K562 (cell line): ENCODE measurements around the gene AMN1. TPM values are rescaled to one million over a fixed set of nuclear protein-coding genes. Genes with fewer than 3 reads are reported as not detected.

Experiments used
- ASH1L ChIP-seq: fragments of 450-650 bp; IDR thresholded peaks from 2 replicates; pipeline ENCODE4 v1.6.1; 2018; ENCODE audit warnings: borderline replicate concordance, mild to moderate bottlenecking, low read depth; ENCODE audit not compliant: partially characterized antibody
- EHMT2 ChIP-seq: fragments of 450-650 bp; IDR thresholded peaks from 2 replicates; pipeline ENCODE4 v1.6.1; 2018; ENCODE audit warnings: antibody characterized with exemption
- HIVEP1 ChIP-seq: fragments of 250-450 bp; sonication (Bioruptor Pico); IDR thresholded peaks from 2 replicates; pipeline ENCODE4 v1.4.0; 2020; ENCODE audit warnings: mild to moderate bottlenecking
- HMG20B ChIP-seq: fragments of 250-450 bp; sonication (Bioruptor Pico); IDR thresholded peaks from 2 replicates; pipeline ENCODE4 v1.5.0; 2021; ENCODE audit warnings: mild to moderate bottlenecking
- HNRNPL ChIP-seq: fragments of 200-400 bp; formaldehyde crosslinking; IDR thresholded peaks from 2 replicates; pipeline ENCODE4 v1.6.1; 2017; ENCODE audit warnings: low read depth, mild to moderate bottlenecking, low read length
- KLF10 ChIP-seq: fragments of 250-450 bp; sonication (Bioruptor Pico); IDR thresholded peaks from 2 replicates; pipeline ENCODE4 v1.6.1; 2021; ENCODE audit warnings: matching md5 sums
- NR2C2 ChIP-seq, 2 experiments: fragments of 200-800 bp in 1 of 2; sonication (Bioruptor generic) in 1 of 2; sonication (generic) in 1 of 2; formaldehyde crosslinking in 1 of 2; IDR thresholded peaks; 2 replicates each; pipeline versions ENCODE4 v1.6.1 to v1.8.0; 2016 to 2022; ENCODE audit warnings: mild to moderate bottlenecking in 1 of 2, missing compliant biosample characterization in 1 of 2, missing genetic modification characterization in 1 of 2, missing genetic modification reagents in 1 of 2
- PHB ChIP-seq: fragments of 250-450 bp; sonication (Bioruptor Pico); IDR thresholded peaks from 2 replicates; pipeline ENCODE4 v1.5.0; 2021
- POU5F1 ChIP-seq: fragments of 150-350 bp; IDR thresholded peaks from 2 replicates; pipeline ENCODE4 v1.6.1; 2014; ENCODE audit warnings: borderline replicate concordance, low read length, low read depth, mild to moderate bottlenecking; ENCODE audit not compliant: partially characterized antibody
- RBM17 ChIP-seq: fragments of 200-400 bp; formaldehyde crosslinking; IDR thresholded peaks from 2 replicates; pipeline ENCODE4 v1.6.1; 2017; ENCODE audit warnings: low read depth, mild to moderate bottlenecking, low read length, borderline replicate concordance
- TCF7 ChIP-seq: sonication (generic); IDR thresholded peaks from 2 replicates; pipeline ENCODE4 v1.6.1; 2016; ENCODE audit warnings: antibody characterized with exemption, borderline replicate concordance
- YBX1 ChIP-seq: fragments of 450-650 bp; IDR thresholded peaks from 2 replicates; pipeline ENCODE4 v1.7.1; 2016; ENCODE audit warnings: mild to moderate bottlenecking
- ZKSCAN8 ChIP-seq: fragments of 200-800 bp; sonication (Bioruptor generic); IDR thresholded peaks from 2 replicates; pipeline ENCODE4 v1.6.1; 2016; ENCODE audit warnings: missing genetic modification characterization, missing compliant biosample characterization
- ZNF644 ChIP-seq: fragments of 200-800 bp; sonication (Bioruptor generic); IDR thresholded peaks from 2 replicates; pipeline ENCODE4 v1.6.1; 2016; ENCODE audit warnings: low read depth, missing genetic modification characterization, missing compliant biosample characterization
- ZNF76 ChIP-seq: fragments of 250-450 bp; sonication (Bioruptor Pico); IDR thresholded peaks from 2 replicates; pipeline ENCODE4 v1.4.0; 2020; ENCODE audit warnings: mild to moderate bottlenecking, moderate library complexity, borderline replicate concordance
- polyA plus RNA-seq, 8 experiments: library from polyadenylated mRNA; depleted of rRNA in 4 of 8; stranded (reverse) in 5 of 8; unstranded in 3 of 8; fragments of >200 nt; fragmentation: Nextera tagmentation in 2 of 8; fragmentation: Illumina TruSeq in 1 of 8; extraction: Ambion mirVana in 2 of 8; extraction: Trizol in 1 of 8; gene quantifications; 2 replicates each; pipeline versions ENCODE4 v1.2.1 to v1.2.3, GENCODE V29; 2011 to 2014; ENCODE audit warnings: inconsistent platforms in 1 of 8, missing spikeins in 1 of 8
- total RNA-seq, 7 experiments: library from RNA; depleted of rRNA in 6 of 7; stranded (reverse); fragments of >200 nt in 6 of 7; fragmentation: Illumina TruSeq in 2 of 7; extraction: Trizol in 2 of 7; gene quantifications; 2 replicates each; pipeline versions ENCODE4 v1.2.1 to v1.2.3, GENCODE V29; 2011 to 2021; ENCODE audit warnings: low replicate concordance in 1 of 7
- TF ChIP-seq, protein P1 (sequence below): sonication (generic); formaldehyde crosslinking; IDR thresholded peaks from 2 replicates; pipeline ENCODE4 v1.8.0; 2023; ENCODE audit warnings: mild to moderate bottlenecking, missing genetic modification reagents
- TF ChIP-seq, protein P2 (sequence below): fragments of 150-350 bp; conservative IDR thresholded peaks from 2 replicates; pipeline ENCODE4 v1.6.1; 2014; ENCODE audit warnings: low read length
- TF ChIP-seq, protein P3 (sequence below): fragments of 250-450 bp; sonication (Bioruptor Pico); IDR thresholded peaks from 2 replicates; pipeline ENCODE4 v1.4.0; 2020; ENCODE audit warnings: mild to moderate bottlenecking, moderate library complexity
- TF ChIP-seq, protein P4 (sequence below), 2 experiments: fragments of 150-350 bp in 1 of 2; IDR thresholded peaks; 2 replicates each; pipeline ENCODE4 v1.6.1; 2012 to 2016; ENCODE audit warnings: low read depth in 2 of 2, low read length in 2 of 2, mild to moderate bottlenecking in 1 of 2, moderate library complexity in 1 of 2

The AMN1 gene
- total and polyA plus RNA-seq, 9 of the 15 experiments (the other 6 are each of a cell fraction or from before 2014, with no cell fraction given): 5.2 to 27.6 (median 13.0) TPM

DNA sequence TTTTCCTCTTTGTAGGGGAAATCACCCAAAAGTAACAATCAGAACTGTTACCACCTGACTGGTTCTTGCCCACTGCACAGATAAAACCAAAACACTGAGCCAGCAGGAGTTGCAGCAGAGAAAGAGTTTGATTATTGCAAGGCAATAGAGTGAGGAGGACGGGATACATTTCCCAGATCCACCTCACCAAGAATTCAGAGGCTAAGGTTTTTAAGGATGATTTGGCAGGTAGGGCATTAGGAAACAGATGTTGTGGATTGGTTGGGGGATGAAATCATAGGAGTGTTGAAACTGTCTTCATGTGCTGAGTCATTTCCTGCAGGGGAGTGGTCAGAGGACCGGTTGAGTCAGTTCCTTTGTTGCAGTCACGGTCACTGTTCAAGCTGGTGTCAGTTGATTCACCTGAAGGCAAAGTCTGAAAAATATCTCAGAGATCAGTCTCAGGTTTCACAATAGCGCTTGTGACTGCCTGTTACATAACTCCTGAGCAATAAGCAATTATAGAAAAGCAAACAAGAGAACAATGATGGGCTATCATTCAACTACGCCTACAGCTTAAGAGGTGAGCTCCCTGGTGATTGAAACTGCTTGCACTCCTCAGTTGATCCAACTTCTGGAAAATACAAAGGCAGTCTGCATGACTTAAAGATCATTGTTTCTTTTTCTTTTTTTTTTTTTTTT is 20.3 kb upstream of the AMN1 start (continued):
- TF ChIP-seq, protein P1, sequence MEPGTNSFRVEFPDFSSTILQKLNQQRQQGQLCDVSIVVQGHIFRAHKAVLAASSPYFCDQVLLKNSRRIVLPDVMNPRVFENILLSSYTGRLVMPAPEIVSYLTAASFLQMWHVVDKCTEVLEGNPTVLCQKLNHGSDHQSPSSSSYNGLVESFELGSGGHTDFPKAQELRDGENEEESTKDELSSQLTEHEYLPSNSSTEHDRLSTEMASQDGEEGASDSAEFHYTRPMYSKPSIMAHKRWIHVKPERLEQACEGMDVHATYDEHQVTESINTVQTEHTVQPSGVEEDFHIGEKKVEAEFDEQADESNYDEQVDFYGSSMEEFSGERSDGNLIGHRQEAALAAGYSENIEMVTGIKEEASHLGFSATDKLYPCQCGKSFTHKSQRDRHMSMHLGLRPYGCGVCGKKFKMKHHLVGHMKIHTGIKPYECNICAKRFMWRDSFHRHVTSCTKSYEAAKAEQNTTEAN (CRISPR knock-in tag): no peak
- TF ChIP-seq ASH1L (no peak), EHMT2 (peak; percentile 75; the same call in 1 of the 2 replicates), HIVEP1 (CRISPR knock-in tag) (no peak), PHB (CRISPR knock-in tag) (no peak), YBX1 (no peak), TCF7 (no peak), RBM17 (no peak), ZNF76 (CRISPR knock-in tag) (no peak), POU5F1 (no peak), ZKSCAN8 (no peak), HMG20B (CRISPR knock-in tag) (no peak), KLF10 (CRISPR knock-in tag) (no peak), NR2C2 (CRISPR knock-in tag; IDR thresholded peaks at IDR 0.05) (no peak), NR2C2 (tag; IDR thresholded peaks at IDR 0.05) (peak; percentile 19; the same call in 1 of the 2 replicates), HNRNPL (no peak), ZNF644 (tag) (no peak)
- TF ChIP-seq, protein P2, sequence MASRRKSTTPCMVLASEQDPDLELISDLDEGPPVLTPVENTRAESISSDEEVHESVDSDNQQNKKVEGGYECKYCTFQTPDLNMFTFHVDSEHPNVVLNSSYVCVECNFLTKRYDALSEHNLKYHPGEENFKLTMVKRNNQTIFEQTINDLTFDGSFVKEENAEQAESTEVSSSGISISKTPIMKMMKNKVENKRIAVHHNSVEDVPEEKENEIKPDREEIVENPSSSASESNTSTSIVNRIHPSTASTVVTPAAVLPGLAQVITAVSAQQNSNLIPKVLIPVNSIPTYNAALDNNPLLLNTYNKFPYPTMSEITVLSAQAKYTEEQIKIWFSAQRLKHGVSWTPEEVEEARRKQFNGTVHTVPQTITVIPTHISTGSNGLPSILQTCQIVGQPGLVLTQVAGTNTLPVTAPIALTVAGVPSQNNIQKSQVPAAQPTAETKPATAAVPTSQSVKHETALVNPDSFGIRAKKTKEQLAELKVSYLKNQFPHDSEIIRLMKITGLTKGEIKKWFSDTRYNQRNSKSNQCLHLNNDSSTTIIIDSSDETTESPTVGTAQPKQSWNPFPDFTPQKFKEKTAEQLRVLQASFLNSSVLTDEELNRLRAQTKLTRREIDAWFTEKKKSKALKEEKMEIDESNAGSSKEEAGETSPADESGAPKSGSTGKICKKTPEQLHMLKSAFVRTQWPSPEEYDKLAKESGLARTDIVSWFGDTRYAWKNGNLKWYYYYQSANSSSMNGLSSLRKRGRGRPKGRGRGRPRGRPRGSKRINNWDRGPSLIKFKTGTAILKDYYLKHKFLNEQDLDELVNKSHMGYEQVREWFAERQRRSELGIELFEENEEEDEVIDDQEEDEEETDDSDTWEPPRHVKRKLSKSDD: no peak
- TF ChIP-seq, protein P3, sequence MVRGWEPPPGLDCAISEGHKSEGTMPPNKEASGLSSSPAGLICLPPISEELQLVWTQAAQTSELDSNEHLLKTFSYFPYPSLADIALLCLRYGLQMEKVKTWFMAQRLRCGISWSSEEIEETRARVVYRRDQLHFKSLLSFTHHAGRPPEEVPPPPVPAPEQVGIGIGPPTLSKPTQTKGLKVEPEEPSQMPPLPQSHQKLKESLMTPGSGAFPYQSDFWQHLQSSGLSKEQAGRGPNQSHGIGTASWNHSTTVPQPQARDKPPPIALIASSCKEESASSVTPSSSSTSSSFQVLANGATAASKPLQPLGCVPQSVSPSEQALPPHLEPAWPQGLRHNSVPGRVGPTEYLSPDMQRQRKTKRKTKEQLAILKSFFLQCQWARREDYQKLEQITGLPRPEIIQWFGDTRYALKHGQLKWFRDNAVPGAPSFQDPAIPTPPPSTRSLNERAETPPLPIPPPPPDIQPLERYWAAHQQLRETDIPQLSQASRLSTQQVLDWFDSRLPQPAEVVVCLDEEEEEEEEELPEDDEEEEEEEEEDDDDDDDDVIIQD (CRISPR knock-in tag): no peak
- TF ChIP-seq, protein P4, sequence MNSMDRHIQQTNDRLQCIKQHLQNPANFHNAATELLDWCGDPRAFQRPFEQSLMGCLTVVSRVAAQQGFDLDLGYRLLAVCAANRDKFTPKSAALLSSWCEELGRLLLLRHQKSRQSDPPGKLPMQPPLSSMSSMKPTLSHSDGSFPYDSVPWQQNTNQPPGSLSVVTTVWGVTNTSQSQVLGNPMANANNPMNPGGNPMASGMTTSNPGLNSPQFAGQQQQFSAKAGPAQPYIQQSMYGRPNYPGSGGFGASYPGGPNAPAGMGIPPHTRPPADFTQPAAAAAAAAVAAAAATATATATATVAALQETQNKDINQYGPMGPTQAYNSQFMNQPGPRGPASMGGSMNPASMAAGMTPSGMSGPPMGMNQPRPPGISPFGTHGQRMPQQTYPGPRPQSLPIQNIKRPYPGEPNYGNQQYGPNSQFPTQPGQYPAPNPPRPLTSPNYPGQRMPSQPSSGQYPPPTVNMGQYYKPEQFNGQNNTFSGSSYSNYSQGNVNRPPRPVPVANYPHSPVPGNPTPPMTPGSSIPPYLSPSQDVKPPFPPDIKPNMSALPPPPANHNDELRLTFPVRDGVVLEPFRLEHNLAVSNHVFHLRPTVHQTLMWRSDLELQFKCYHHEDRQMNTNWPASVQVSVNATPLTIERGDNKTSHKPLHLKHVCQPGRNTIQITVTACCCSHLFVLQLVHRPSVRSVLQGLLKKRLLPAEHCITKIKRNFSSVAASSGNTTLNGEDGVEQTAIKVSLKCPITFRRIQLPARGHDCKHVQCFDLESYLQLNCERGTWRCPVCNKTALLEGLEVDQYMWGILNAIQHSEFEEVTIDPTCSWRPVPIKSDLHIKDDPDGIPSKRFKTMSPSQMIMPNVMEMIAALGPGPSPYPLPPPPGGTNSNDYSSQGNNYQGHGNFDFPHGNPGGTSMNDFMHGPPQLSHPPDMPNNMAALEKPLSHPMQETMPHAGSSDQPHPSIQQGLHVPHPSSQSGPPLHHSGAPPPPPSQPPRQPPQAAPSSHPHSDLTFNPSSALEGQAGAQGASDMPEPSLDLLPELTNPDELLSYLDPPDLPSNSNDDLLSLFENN (IDR thresholded peaks at IDR 0.05; ENCODE audit: low read depth in 2 of 2, low read length in 2 of 2): 0 out of 4 replicates have a peak, but pooled peaks of 1 of the 2 experiments have one; percentile 39
